ENCODE data around the gene GREM1.

- TF ChIP-seq CTCF (IDR thresholded peaks at IDR 0.05; ENCODE audit: low read length) (no peak), EZH2 (optimal IDR thresholded peaks at IDR 0.05; ENCODE audit: low read depth, low read length) (no peak), EZH2phosphoT487 (IDR thresholded peaks at IDR 0.05; ENCODE audit: low read length) (no peak)
Measured at GRCh38 chr15:32735989-32736700, 18.3 kb downstream of the GREM1 start.
